Measurements from ENCODE around the gene SLC6A11. TPM values are rescaled to one million over a fixed set of nuclear protein-coding genes. Genes with fewer than 3 reads are reported as not detected.

SLC6A11 gene
- total RNA-seq, 2 experiments from 2014 or later: not detected

- H3K4me3 ChIP-seq (ENCODE audit: low read depth, low read length, poor library complexity, severe bottlenecking): no peak overlapping the region
- H3K4me1 ChIP-seq (ENCODE audit: insufficient read depth, low read length, poor library complexity, severe bottlenecking): no peaks in the 10 kb centered on the region
- intact Hi-C loops (cut with micrococcal nuclease; ENCODE audit: unreplicated experiment): no loop called here
- H4K20me1 ChIP-seq (ENCODE audit: insufficient read depth, low read length): no peaks in the 10 kb centered on the region
- no peak overlapping the region for H2AFZ ChIP-seq (ENCODE audit: low read length)
- CTCF ChIA-PET (ENCODE audit: unreplicated experiment): no interaction called here
- H3K9me3 ChIP-seq (ENCODE audit: low read length): no peaks in the 10 kb centered on the region
- no peaks in the 10 kb centered on the region for H3K79me2 ChIP-seq (ENCODE audit: insufficient read depth, low read depth, low read length)
- no peak overlapping the region for H3K27ac ChIP-seq (ENCODE audit: low read depth, low read length, poor library complexity, severe bottlenecking)
- no peaks in the 10 kb centered on the region for H3K36me3 ChIP-seq (ENCODE audit: insufficient read depth, low read length)
- BruUV-seq (replicated peaks): no TSS peak
- no peak for DNase-seq (ENCODE audit: low spot score)
- H3K4me2 ChIP-seq (ENCODE audit: low read length): no peak overlapping the region
- H3K9me2 ChIP-seq (ENCODE audit: insufficient read depth, low read length): no peaks in the 10 kb centered on the region
- no peak for TF ChIP-seq EZH2phosphoT487 (IDR thresholded peaks at IDR 0.05; ENCODE audit: borderline replicate concordance, low read depth, low read length)
- TF ChIP-seq, protein P1, sequence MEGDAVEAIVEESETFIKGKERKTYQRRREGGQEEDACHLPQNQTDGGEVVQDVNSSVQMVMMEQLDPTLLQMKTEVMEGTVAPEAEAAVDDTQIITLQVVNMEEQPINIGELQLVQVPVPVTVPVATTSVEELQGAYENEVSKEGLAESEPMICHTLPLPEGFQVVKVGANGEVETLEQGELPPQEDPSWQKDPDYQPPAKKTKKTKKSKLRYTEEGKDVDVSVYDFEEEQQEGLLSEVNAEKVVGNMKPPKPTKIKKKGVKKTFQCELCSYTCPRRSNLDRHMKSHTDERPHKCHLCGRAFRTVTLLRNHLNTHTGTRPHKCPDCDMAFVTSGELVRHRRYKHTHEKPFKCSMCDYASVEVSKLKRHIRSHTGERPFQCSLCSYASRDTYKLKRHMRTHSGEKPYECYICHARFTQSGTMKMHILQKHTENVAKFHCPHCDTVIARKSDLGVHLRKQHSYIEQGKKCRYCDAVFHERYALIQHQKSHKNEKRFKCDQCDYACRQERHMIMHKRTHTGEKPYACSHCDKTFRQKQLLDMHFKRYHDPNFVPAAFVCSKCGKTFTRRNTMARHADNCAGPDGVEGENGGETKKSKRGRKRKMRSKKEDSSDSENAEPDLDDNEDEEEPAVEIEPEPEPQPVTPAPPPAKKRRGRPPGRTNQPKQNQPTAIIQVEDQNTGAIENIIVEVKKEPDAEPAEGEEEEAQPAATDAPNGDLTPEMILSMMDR (conservative IDR thresholded peaks at IDR 0.05; ENCODE audit: low read length): no peak
- POLR2A ChIA-PET: no interaction called here
These were observed 112.5 kb downstream of the SLC6A11 start for GRCh38 chr3:10928407-10928960.

- Histone ChIP-seq H3K9me3 (ENCODE audit: low read length) (no peaks in the 10 kb centered on the region), H2AFZ (ENCODE audit: low read length) (no peak overlapping the region), H3K36me3 (ENCODE audit: insufficient read depth, low read length) (no peaks in the 10 kb centered on the region), H3K4me1 (ENCODE audit: insufficient read depth, low read length, poor library complexity, severe bottlenecking) (no peaks in the 10 kb centered on the region), H3K27ac (ENCODE audit: low read depth, low read length, poor library complexity, severe bottlenecking) (no peak overlapping the region), H3K4me2 (ENCODE audit: low read length) (no peak overlapping the region), H3K79me2 (ENCODE audit: insufficient read depth, low read depth, low read length) (no peaks in the 10 kb centered on the region), H3K4me3 (ENCODE audit: low read depth, low read length, poor library complexity, severe bottlenecking) (no peak overlapping the region), H4K20me1 (ENCODE audit: insufficient read depth, low read length) (no peaks in the 10 kb centered on the region), H3K9me2 (ENCODE audit: insufficient read depth, low read length) (no peaks in the 10 kb centered on the region)
- CTCF ChIA-PET (ENCODE audit: unreplicated experiment): no interaction called here
- no peak for TF ChIP-seq EZH2phosphoT487 (IDR thresholded peaks at IDR 0.05; ENCODE audit: borderline replicate concordance, low read depth, low read length)
- TF ChIP-seq, protein P1 (conservative IDR thresholded peaks at IDR 0.05; ENCODE audit: low read length): no peak
- intact Hi-C loops (cut with micrococcal nuclease; ENCODE audit: unreplicated experiment): no loop called here
- DNase-seq (ENCODE audit: low spot score): no peak
- no TSS peak for BruUV-seq (replicated peaks)
- POLR2A ChIA-PET: interaction anchor here (0.6 kb wide), 1 partner anchor 34 kb away, joined by 4 read pairs; no protein-coding TSS in a partner anchor
These were observed 113.0 kb downstream of the SLC6A11 start for GRCh38 chr3:10928961-10929471.

DNA sequence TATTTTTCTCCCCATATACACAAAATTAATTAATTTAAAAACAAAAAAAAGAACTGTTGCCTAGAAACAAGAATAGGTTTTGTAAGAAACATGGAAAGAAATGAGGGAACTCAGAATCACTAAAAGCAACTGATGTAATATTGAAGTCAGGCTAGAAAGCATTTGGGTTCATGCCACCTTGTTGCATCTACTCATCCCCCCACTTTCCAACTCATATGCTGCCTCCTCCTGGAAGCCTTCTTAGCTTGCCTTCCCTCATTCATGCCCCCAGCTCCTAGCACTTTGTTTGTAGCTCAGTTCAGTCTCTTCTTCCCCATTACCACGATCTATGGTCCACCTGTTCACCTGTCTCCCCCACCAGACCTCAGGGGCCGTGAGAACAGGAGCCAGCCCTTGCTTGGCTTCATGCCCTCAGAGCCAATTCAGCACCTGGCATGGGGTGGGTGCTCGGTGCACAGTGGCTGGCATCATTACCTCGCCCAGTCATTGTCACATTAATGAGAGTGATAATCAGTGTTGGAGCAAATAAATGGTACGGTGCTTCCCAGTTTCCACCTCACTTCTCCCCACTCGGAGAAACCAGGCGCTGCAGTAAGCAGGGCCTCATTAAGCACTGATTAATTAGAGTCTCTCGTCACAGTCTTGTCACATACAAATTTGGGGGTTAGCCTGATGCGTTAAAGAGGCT, 114.1 kb downstream of the SLC6A11 start:
- H3K9me2 ChIP-seq (ENCODE audit: insufficient read depth, low read length): no peaks in the 10 kb centered on the region
- TF ChIP-seq, protein P1 (conservative IDR thresholded peaks at IDR 0.05; ENCODE audit: low read length): no peak
- no peak for TF ChIP-seq EZH2phosphoT487 (IDR thresholded peaks at IDR 0.05; ENCODE audit: borderline replicate concordance, low read depth, low read length)
- no peaks in the 10 kb centered on the region for H3K9me3 ChIP-seq (ENCODE audit: low read length)
- ChIA-PET CTCF (ENCODE audit: unreplicated experiment) (no interaction called here), POLR2A (no interaction called here)
- no peaks in the 10 kb centered on the region for H3K4me1 ChIP-seq (ENCODE audit: insufficient read depth, low read length, poor library complexity, severe bottlenecking)
- DNase-seq (ENCODE audit: low spot score): no peak
- no peaks in the 10 kb centered on the region for H3K36me3 ChIP-seq (ENCODE audit: insufficient read depth, low read length)
- no peaks in the 10 kb centered on the region for H3K79me2 ChIP-seq (ENCODE audit: insufficient read depth, low read depth, low read length)
- H4K20me1 ChIP-seq (ENCODE audit: insufficient read depth, low read length): no peaks in the 10 kb centered on the region
- no peak overlapping the region for H3K4me2 ChIP-seq (ENCODE audit: low read length)
- no peak overlapping the region for H2AFZ ChIP-seq (ENCODE audit: low read length)
- BruUV-seq (replicated peaks): no TSS peak
- intact Hi-C loops (cut with micrococcal nuclease; ENCODE audit: unreplicated experiment): no loop called here
- H3K27ac ChIP-seq (ENCODE audit: low read depth, low read length, poor library complexity, severe bottlenecking): no peak overlapping the region
- H3K4me3 ChIP-seq (ENCODE audit: low read depth, low read length, poor library complexity, severe bottlenecking): no peak overlapping the region

Measured in OCI-LY7 (cell line).